HepG2 (cell line): ENCODE data around the gene NOXO1. TPM values are rescaled to one million over a fixed set of nuclear protein-coding genes. Genes with fewer than 3 reads are reported as not detected.
A peak's percentile ranks its signal among the peaks of the same experiment; 100 is the strongest.

Experiments used
- BRF2 ChIP-seq: sonication (generic); formaldehyde crosslinking; IDR thresholded peaks from 2 replicates; pipeline ENCODE4 v1.8.1; 2022; ENCODE audit warnings: mild to moderate bottlenecking, missing genetic modification reagents
- CBX2 ChIP-seq, 2 experiments: fragments of 200-600 bp in 1 of 2; sonication (generic); formaldehyde crosslinking in 1 of 2; IDR thresholded peaks; 2 replicates each; pipeline versions ENCODE4 v1.7.0 to v1.8.1; 2018 to 2022; ENCODE audit warnings: low read depth in 2 of 2, low read length in 1 of 2, mild to moderate bottlenecking in 1 of 2, missing genetic modification reagents in 1 of 2
- EP300 ChIP-seq, 3 experiments: sonication (generic) in 1 of 3; formaldehyde crosslinking in 1 of 3; IDR thresholded peaks; 2 replicates each; pipeline versions ENCODE4 v1.5.1 to v1.6.1; 2011 to 2020; ENCODE audit warnings: low read depth in 2 of 3, low read length in 2 of 3, borderline replicate concordance in 1 of 3, improper control_type of control experiment in 1 of 3, mild to moderate bottlenecking in 1 of 3, missing genetic modification reagents in 1 of 3, moderate library complexity in 1 of 3
- FOXK2 ChIP-seq: fragments of 450-650 bp; IDR thresholded peaks from 2 replicates; pipeline ENCODE4 v1.6.1; 2016
- GABPA ChIP-seq, 2 experiments: IDR thresholded peaks; 2 replicates each; pipeline ENCODE4 v1.6.1; 2011 to 2016; ENCODE audit warnings: low read depth in 2 of 2, low read length in 1 of 2, missing biosample characterization in 1 of 2, missing genetic modification characterization in 1 of 2
- HOXA3 ChIP-seq: sonication (generic); formaldehyde crosslinking; IDR thresholded peaks from 2 replicates; pipeline ENCODE4 v1.5.0; 2020; ENCODE audit warnings: missing genetic modification reagents
- NFYB ChIP-seq: sonication (generic); formaldehyde crosslinking; IDR thresholded peaks from 2 replicates; pipeline ENCODE4 v1.4.0; 2020; ENCODE audit warnings: missing genetic modification reagents
- NR2C2 ChIP-seq: sonication (generic); formaldehyde crosslinking; IDR thresholded peaks from 2 replicates; pipeline ENCODE4 v1.4.0; 2020; ENCODE audit warnings: missing genetic modification reagents, mild to moderate bottlenecking, moderate library complexity, borderline replicate concordance
- PATZ1 ChIP-seq: sonication (generic); formaldehyde crosslinking; IDR thresholded peaks from 2 replicates; pipeline ENCODE4 v1.4.0; 2020; ENCODE audit warnings: missing genetic modification reagents
- PRPF4 ChIP-seq: fragments of 200-400 bp; formaldehyde crosslinking; IDR thresholded peaks from 2 replicates; pipeline ENCODE4 v1.6.1; 2016; ENCODE audit warnings: low read length, low read depth; ENCODE audit not compliant: poor library complexity, severe bottlenecking
- RARA ChIP-seq: IDR thresholded peaks from 2 replicates; pipeline ENCODE4 v1.6.1; 2016; ENCODE audit warnings: missing genetic modification reagents, missing compliant biosample characterization
- RBFOX2 ChIP-seq: fragments of 200-400 bp; formaldehyde crosslinking; IDR thresholded peaks from 2 replicates; pipeline ENCODE4 v1.6.1; 2017; ENCODE audit warnings: low read depth, mild to moderate bottlenecking, low read length
- SRSF4 ChIP-seq: fragments of 200-400 bp; formaldehyde crosslinking; IDR thresholded peaks from one replicate; pipeline ENCODE4 v1.6.1; 2018; ENCODE audit warnings: mild to moderate bottlenecking, low read depth, low read length, moderate library complexity; ENCODE audit not compliant: poor library complexity, severe bottlenecking
- ZC3H4 ChIP-seq: sonication (generic); formaldehyde crosslinking; IDR thresholded peaks from 2 replicates; pipeline ENCODE4 v1.4.0; 2020; ENCODE audit warnings: missing genetic modification reagents, borderline replicate concordance
- ZNF296 ChIP-seq: sonication (generic); formaldehyde crosslinking; conservative IDR thresholded peaks from 2 replicates; pipeline ENCODE4 v1.5.0; 2020; ENCODE audit warnings: mild to moderate bottlenecking, missing genetic modification reagents
- ZNF3 ChIP-seq: IDR thresholded peaks from 2 replicates; pipeline ENCODE4 v1.7.0; 2017; ENCODE audit warnings: inconsistent platforms
- ZNF382 ChIP-seq: sonication (generic); formaldehyde crosslinking; IDR thresholded peaks from 2 replicates; pipeline ENCODE4 v1.5.0; 2020; ENCODE audit warnings: missing genetic modification reagents, mild to moderate bottlenecking, borderline replicate concordance
- ZNF432 ChIP-seq: sonication (generic); formaldehyde crosslinking; IDR thresholded peaks from 2 replicates; pipeline ENCODE4 v1.5.0; 2020; ENCODE audit warnings: missing genetic modification reagents, mild to moderate bottlenecking, borderline replicate concordance
- polyA plus RNA-seq, 8 experiments: library from polyadenylated mRNA; depleted of rRNA in 3 of 8; stranded (reverse) in 7 of 8; unstranded in 1 of 8; fragments of >200 nt; fragmentation: Illumina TruSeq in 4 of 8; extraction: Trizol in 4 of 8; gene quantifications; 2 replicates each; pipeline versions ENCODE4 v1.2.1 to v1.2.3, GENCODE V29; 2011 to 2016; ENCODE audit warnings: low read depth in 4 of 8, missing spikeins in 1 of 8, mixed read lengths in 1 of 8; ENCODE audit not compliant: insufficient read depth in 1 of 8
- total RNA-seq, 5 experiments: library from RNA; depleted of rRNA; stranded (reverse); fragments of >200 nt; fragmentation: Illumina TruSeq; extraction: Trizol; gene quantifications; 2 replicates each; pipeline ENCODE4 v1.2.3, GENCODE V29; 2016; ENCODE audit warnings: low read depth in 1 of 5
- TF ChIP-seq, protein P1 (sequence below): sonication (generic); formaldehyde crosslinking; IDR thresholded peaks from 2 replicates; pipeline ENCODE4 v1.4.0; 2020; ENCODE audit warnings: mild to moderate bottlenecking, missing genetic modification reagents
- TF ChIP-seq, protein P2 (sequence below): fragments of 450-650 bp; IDR thresholded peaks from 2 replicates; pipeline ENCODE4 v1.6.1; 2016
- TF ChIP-seq, protein P3 (sequence below): sonication (generic); formaldehyde crosslinking; conservative IDR thresholded peaks from 2 replicates; pipeline ENCODE4 v1.5.0; 2020; ENCODE audit warnings: missing genetic modification reagents

The NOXO1 gene
- total and polyA plus RNA-seq, 2 of the 13 experiments (the other 11 are each of a cell fraction or from before 2014, with no cell fraction given) = 0.69 to 1.4 TPM

DNA sequence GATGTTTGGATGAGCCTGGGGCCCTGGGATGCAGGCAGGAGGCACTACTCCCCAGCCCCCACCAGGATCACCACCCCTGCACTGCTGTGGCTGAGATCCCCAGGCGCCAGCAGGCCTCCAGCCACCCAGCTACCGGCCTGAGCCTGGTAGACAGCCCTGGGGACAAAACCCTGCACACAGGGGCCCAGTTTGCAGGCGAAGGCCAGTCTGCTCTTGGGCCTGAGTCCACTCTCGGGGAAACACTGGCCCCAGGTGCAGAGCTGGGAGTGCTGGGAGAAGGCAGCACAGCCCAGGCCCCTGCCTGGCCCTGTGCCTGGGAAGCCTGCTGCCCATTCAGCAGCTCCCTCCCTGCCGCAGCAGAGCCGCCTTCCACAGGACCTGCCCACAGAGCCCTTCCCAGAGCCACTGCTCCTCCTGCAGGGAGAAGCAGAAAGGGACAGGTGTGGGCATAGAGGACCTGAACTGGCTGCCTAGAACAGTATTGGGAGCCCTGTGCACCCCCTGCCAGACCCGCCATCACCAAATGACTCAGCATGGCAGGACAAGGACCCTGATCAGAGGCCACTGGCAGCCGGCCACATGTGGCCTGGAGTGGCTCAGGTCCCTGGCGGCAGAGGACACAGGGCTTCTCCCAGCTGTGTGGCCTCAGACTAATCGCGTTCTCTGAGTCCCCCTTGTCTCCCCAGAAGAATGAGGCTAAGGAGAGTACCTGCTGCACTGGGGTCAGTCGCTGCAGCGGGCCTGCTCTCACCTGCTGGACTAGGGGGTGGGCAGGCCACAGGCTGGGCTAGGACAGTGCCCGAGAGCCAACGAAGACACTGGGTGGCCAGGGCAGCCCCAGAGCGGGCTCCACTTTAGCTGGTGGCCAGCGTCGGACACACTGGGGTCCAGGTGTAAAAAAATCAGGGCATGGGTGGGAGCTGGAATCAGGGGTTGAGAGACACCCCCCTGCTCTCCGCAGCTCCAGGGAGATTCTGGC, 48.9 kb downstream of the NOXO1 start (continued):
- TF ChIP-seq, protein P1, sequence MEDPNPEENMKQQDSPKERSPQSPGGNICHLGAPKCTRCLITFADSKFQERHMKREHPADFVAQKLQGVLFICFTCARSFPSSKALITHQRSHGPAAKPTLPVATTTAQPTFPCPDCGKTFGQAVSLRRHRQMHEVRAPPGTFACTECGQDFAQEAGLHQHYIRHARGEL (CRISPR knock-in tag) = no peak
- TF ChIP-seq RBFOX2 = 0 out of 2 replicates have a peak, but pooled peaks have one; percentile 32
- TF ChIP-seq ZNF432 (CRISPR knock-in tag) = no peak
- no peak for TF ChIP-seq NFYB (CRISPR knock-in tag)
- TF ChIP-seq BRF2 (CRISPR knock-in tag) = no peak
- no peak for TF ChIP-seq PRPF4
- TF ChIP-seq ZNF296 = no peak
- TF ChIP-seq SRSF4 = no peak
- no peak for TF ChIP-seq RARA (CRISPR knock-in tag)
- TF ChIP-seq GABPA (IDR thresholded peaks at IDR 0.05; ENCODE audit: low read depth, low read length) = no peak
- TF ChIP-seq GABPA (CRISPR knock-in tag; IDR thresholded peaks at IDR 0.05; ENCODE audit: low read depth) = no peak
- TF ChIP-seq FOXK2 = no peak
- TF ChIP-seq, protein P2, sequence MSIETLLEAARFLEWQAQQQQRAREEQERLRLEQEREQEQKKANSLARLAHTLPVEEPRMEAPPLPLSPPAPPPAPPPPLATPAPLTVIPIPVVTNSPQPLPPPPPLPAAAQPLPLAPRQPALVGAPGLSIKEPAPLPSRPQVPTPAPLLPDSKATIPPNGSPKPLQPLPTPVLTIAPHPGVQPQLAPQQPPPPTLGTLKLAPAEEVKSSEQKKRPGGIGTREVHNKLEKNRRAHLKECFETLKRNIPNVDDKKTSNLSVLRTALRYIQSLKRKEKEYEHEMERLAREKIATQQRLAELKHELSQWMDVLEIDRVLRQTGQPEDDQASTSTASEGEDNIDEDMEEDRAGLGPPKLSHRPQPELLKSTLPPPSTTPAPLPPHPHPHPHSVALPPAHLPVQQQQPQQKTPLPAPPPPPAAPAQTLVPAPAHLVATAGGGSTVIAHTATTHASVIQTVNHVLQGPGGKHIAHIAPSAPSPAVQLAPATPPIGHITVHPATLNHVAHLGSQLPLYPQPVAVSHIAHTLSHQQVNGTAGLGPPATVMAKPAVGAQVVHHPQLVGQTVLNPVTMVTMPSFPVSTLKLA = no peak
- TF ChIP-seq CBX2 (IDR thresholded peaks at IDR 0.05; ENCODE audit: low read depth, low read length) = no peak
- no peak for TF ChIP-seq CBX2 (CRISPR knock-in tag; IDR thresholded peaks at IDR 0.05; ENCODE audit: low read depth)
- TF ChIP-seq, protein P3, sequence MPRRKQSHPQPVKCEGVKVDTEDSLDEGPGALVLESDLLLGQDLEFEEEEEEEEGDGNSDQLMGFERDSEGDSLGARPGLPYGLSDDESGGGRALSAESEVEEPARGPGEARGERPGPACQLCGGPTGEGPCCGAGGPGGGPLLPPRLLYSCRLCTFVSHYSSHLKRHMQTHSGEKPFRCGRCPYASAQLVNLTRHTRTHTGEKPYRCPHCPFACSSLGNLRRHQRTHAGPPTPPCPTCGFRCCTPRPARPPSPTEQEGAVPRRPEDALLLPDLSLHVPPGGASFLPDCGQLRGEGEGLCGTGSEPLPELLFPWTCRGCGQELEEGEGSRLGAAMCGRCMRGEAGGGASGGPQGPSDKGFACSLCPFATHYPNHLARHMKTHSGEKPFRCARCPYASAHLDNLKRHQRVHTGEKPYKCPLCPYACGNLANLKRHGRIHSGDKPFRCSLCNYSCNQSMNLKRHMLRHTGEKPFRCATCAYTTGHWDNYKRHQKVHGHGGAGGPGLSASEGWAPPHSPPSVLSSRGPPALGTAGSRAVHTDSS (CRISPR knock-in tag) = no peak
- peak; percentile 38; the same call in 1 of the 2 replicates for TF ChIP-seq ZNF3
- TF ChIP-seq NR2C2 (CRISPR knock-in tag) = no peak
- TF ChIP-seq HOXA3 = peak; percentile 33; the same call in 1 of the 2 replicates
- no peak for TF ChIP-seq EP300 (IDR thresholded peaks at IDR 0.05; ENCODE audit: low read depth in 2 of 2, low read length in 2 of 2)
- no peak for TF ChIP-seq EP300 (CRISPR knock-in tag; IDR thresholded peaks at IDR 0.05; ENCODE audit: borderline replicate concordance)
- TF ChIP-seq ZNF382 (CRISPR knock-in tag) = no peak
- TF ChIP-seq ZC3H4 = no peak
- no peak for TF ChIP-seq PATZ1
